Fibroblast of peridontal ligament (primary cell): ENCODE measurements around the gene VRK3.
"Not testable (repeated sequence)": the region's sequence is repeated elsewhere in the genome, so short reads cannot be mapped to it uniquely, and the experiment has no call there.

Experiments used
- DNase-seq: peaks from one replicate; pipeline ENCODE4 v3.0.0-alpha.2; 2010; ENCODE audit errors: extremely low read depth

Gene VRK3

DNA sequence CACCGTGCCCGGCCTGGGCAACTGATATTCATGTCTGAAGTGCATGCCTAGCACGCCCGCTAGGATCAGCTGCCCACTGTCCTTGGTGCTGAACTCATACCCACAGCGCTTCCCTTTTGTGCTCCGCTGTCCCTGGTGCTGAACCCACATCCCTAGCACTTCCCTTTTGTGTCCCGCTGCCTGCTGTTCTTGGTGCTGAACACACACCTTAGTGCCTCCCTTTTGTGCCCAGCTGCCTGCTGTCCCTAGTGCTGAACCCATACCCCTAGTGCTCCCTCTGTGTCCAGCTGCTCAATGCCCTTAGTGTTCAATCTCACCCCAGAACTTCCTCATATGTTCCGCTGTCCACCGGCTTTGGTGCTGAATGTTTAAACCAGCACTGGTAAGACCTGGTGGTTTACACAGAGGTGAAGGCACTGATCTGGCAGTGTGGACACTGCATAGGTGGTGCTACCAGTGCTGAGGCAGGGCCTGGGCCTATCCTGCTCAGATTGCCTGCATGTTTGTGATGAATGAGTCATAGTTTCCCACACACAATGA is 37.9 kb downstream of the VRK3 start:
- DNase-seq, result peak; percentile 91

- no peak for DNase-seq
Observed at GRCh38 chr19:49986354-49986753, 38.8 kb downstream of the VRK3 start.

GRCh38 chr19:49985871-49986270 is 39.3 kb downstream of the VRK3 start:
- no peak for DNase-seq

GRCh38 chr19:49984491-49984890 is 40.7 kb downstream of the VRK3 start:
- DNase-seq, result no peak

DNA sequence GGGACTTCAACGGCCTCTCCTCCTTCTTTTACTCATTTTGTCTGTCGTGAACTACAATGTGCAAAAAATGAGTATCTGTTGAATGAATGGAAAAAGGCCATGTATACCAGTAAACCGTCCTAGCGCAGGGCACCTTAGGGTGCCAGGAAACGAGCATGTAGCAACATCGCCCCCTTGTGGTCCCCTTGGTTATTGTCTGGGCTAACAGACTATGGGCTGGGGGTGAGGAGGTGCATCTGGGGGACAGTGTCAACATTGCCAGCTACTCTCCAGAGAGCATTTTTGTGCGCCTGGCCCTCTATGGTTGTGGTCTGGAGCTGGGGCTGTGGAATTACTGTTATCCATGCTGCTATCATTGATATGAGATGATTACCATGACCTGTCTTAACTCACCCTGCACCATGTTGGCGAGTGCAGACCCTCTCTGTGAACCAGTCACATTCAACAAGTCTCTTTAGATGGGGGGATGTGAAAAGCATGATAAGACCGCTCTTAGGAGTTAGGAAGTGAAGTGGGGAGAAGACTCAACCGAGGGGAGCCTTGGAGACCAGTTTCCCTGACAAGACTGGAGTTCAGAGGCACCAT is 41.4 kb downstream of the VRK3 start:
- DNase-seq, result peak; percentile 30

DNA sequence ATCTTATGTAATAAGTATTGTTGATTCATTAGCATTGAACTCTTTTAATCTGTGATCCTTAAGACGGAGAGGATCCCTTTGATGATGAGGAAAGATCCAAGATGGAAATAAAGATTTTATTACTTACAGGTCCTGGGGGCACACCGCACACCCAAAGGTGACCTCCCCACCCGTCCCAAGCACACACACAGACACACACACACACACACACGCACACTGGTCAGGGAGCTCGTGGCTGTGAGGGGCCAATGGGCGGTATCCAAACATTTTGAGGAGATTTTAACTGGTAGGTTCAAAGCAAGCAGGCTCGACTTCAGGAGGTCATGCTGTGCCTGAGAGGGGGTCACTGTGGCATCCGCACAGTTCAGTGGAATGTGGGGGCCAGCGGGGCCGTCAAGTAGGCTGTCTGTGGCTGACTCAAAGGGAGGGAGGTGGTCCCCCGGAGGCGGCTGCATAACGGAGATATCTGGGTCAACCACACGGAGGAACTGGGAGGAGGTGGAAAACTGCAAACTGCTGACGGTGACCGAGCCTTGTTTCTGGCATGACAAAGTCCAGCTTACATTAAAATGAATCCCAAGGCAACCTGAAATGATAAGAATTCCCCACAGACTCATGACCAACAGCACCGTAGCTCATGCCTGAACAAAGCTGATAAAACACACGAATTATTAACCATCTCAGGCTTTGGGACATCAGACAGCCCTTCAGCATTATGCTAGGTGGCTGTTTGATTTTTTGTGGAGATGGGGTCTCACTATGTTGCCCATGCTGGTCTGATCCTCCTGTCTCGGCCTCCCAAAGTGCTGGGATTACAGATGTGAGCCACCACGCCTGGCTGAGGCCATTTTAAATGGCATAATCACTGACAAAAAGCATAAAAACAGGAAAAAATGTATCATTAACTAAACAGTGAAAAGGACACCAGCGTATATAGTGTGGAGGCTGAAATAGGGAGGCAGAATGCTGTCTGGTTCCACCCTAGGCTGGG is 43.3 kb downstream of the VRK3 start:
- no peak for DNase-seq

DNA sequence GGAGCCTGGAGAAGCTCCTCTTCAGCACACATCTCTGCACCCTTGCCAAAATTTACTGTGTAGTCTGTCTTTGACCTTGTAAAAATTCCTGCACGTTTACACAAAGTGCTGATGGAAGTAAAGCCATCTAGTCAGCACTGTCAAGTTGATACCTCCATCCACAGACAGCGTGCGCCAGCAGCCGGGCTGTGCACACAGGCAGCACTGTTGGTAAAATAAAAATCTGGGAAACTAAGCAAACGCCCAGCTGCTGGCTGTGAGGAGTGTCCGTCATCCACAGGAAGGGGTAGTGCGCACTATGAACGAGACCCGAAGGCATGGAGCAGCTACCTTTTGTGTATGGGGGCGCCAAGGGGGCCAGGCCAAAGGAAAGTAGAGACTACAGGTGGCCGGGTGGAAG is 46.8 kb downstream of the VRK3 start:
- no peak for DNase-seq

DNA sequence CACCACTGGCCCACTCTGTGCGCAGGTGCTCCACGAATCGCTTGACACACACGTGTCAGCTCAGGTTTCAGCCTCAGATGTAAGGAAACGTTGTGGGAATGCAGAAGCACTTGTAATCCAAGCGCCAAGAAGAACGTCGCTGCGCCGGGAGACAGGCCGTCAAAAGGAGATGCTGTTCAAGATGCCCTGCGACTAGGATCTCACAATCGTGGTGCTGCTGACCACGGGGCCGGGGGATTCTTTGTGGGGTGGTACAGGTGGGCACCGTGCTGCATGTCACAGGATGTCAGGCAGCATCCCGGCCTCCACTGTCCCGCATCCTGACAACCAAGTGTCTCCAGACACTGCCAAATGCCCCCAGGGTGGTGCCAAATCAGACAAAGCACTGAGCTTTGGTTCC is 47.3 kb downstream of the VRK3 start:
- DNase-seq, result no peak

DNA sequence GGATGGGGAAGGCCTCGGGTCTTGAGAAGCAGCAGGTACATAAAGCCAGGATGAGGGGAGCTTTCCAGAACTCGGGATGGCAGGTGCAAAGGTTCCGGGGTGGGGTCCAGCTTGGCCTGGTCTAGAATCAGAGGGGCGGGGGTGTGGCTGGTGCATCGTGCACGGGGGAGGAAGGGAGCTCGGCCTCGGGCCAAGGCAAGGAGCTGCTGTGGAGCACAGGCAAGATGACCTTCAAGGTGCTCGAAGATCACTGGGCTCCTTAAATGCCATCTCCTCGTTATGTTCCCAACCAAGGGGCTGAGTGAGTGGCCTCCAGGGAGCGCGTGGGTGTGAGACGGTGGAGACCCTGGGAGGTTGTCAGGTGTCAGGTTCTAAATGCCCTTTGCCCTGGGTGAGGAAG is 48.1 kb downstream of the VRK3 start:
- DNase-seq, result no peak

GRCh38 chr19:49976496-49976895 is 48.7 kb downstream of the VRK3 start:
- no peak for DNase-seq

DNA sequence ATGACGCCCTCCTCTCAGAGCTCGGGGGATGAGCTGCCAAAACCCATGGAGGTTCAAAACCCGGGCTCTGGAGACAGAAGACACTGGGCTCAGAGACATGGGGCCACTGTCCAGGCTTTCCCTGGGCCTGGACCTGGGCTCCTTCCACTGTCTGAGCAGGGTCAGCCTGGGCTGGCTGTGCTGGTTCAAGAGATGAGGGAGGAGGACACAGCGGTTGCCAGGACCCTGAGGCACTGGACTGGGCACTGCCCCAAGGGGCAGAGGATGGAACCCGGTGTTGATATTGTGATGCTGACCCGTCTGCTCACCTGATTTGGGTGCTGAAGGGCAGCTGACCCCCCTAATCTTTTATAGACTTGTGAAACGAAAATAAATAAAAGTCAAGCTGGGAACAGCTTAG is 50.1 kb downstream of the VRK3 start:
- no peak for DNase-seq

GRCh38 chr19:49973987-49974386 is 51.2 kb downstream of the VRK3 start:
- DNase-seq, result no peak

- DNase-seq, result no peak
Observed at GRCh38 chr19:49972841-49973240, 52.3 kb downstream of the VRK3 start.

DNA sequence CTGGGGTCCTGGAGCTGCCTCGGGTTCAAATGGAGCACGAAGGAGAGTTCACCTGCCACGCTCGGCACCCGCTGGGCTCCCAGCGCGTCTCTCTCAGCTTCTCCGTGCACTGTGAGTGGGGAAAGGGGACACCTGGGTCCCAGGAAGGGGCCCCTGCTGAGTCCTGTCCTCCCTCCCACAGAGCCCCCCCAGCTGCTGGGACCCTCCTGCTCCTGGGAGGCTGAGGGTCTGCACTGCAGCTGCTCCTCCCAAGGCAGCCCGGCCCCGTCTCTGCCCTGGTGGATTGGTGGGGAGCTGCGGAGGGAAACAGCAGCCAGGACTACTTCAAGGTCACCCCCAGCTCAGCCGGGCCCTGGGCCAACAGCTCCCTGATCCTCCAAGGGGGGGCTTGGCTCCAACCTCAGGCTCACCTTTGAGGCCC is 53.2 kb downstream of the VRK3 start:
- DNase-seq, result no peak

- not testable (repeated sequence) for DNase-seq
Observed at GRCh38 chr19:49969355-49969754, 55.8 kb downstream of the VRK3 start.

- no peak for DNase-seq
Observed at GRCh38 chr19:49968279-49968922, 56.8 kb downstream of the VRK3 start.

- DNase-seq, result not testable (repeated sequence)
Observed at GRCh38 chr19:49960980-49961379, 64.2 kb downstream of the VRK3 start, which contains the start of gene SIGLEC11. Gene SIGLEC11, minus strand, starts transcription at chr19:49961172. Its CDS starts 91 bp downstream, at chr19:49961081.

- DNase-seq, result not testable (repeated sequence)
Observed at GRCh38 chr19:49959892-49960291, 65.3 kb downstream of the VRK3 start.

- DNase-seq, result not testable (repeated sequence)
Observed at GRCh38 chr19:49958596-49958995, 66.6 kb downstream of the VRK3 start.

GRCh38 chr19:49958144-49958543 is 67.0 kb downstream of the VRK3 start:
- not testable (repeated sequence) for DNase-seq

DNA sequence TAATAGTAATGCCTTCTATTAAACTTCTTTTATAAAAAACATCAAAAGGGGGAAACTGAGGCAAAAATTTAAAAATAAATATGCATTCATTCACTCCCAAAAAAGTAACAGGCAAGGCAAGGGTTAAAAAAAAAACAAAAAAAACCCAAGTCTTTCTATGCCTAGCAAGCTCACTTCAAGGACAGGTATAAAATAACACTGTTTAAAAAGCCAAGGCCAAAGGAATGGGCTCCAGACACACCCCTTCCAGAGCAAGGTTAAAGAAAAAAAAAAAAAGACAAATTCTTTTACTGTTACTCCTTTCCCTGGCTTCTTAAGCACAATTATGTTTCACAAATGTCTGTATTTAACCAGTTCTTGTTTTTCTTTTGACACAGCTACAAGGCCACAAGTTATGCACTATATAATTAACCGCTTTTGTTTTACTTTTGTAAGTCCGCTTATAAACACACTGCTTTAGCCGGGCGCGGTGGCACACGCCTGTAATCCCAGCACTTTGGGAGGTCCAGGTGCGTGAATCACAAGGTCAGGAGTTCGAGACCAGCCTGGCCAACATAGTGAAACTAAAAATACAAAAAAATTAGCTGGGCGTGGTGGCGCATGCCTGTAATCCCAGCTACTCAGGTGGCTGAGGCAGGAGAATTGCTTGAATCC is 67.8 kb downstream of the VRK3 start:
- DNase-seq, result peak; percentile 16

DNA sequence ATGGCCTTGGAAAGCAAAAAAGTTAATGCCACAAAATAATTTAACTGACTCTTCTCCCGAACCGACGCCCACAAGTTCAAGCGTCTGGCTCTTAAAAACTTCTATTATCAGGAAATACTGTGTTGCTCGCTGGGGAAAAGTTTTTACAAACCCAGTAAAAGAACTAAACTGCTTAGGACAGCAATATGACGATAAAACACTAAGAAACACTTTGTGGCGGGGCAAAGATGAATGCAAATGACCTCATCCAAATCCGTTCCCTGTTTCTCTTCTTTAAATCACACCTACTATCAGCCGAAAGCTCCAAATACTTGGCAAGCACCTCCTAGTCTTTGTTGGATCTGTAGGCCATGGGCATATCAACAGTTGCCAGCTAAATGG is 69.1 kb downstream of the VRK3 start:
- no peak for DNase-seq
